Measurements from ENCODE around the gene UFC1. TPM values are rescaled to one million over a fixed set of nuclear protein-coding genes. Genes with fewer than 3 reads are reported as not detected.

Gene UFC1
- polyA plus RNA-seq, 1 experiment, result 89.4 TPM

- CTCF ChIA-PET, result no interaction called here
- DNase-seq (ENCODE audit: low read depth), result no peak
- TF ChIP-seq CTCF (IDR thresholded peaks at IDR 0.05; ENCODE audit: insufficient read depth, low read depth, low read length), result no peak
- Histone ChIP-seq H3K4me3 (ENCODE audit: low read depth, low read length) (no peak overlapping the region), H3K36me3 (ENCODE audit: control insufficient read depth, insufficient read depth, low read length) (peaks cover 15% of the 10 kb centered on the region), H3K27me3 (ENCODE audit: control insufficient read depth, insufficient read depth, low read length) (no peaks in the 10 kb centered on the region)
- POLR2A ChIA-PET, result no interaction called here
These were observed 6.9 kb downstream of the UFC1 start for GRCh38 chr1:161160671-161161145.

GRCh38 chr1:161161652-161162051, 7.9 kb downstream of the UFC1 start:
- no peak for TF ChIP-seq CTCF (IDR thresholded peaks at IDR 0.05; ENCODE audit: insufficient read depth, low read depth, low read length)
- POLR2A ChIA-PET, result no interaction called here
- DNase-seq (ENCODE audit: low read depth), result no peak
- CTCF ChIA-PET, result no interaction called here
- peaks cover 15% of the 10 kb centered on the region for H3K36me3 ChIP-seq (ENCODE audit: control insufficient read depth, insufficient read depth, low read length)
- no peak overlapping the region for H3K4me3 ChIP-seq (ENCODE audit: low read depth, low read length)
- H3K27me3 ChIP-seq (ENCODE audit: control insufficient read depth, insufficient read depth, low read length), result no peaks in the 10 kb centered on the region

DNA sequence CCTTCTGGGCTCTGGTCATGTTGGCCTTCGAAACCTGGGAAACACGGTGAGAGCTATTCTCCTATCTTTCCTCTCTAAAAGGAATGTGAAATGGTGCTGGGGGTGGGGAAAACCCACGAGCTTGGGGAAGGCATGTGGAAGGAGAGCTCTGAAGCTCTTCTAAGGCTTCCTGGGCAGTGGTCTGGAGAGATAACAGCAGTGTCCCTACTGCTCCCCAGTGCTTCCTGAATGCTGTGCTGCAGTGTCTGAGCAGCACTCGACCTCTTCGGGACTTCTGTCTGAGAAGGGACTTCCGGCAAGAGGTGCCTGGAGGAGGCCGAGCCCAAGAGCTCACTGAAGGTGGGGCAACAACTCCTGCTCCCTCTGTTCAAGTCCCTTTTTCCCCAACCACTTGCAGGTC, 8.3 kb downstream of the UFC1 start:
- no peak for DNase-seq (ENCODE audit: low read depth)
- Histone ChIP-seq H3K36me3 (ENCODE audit: control insufficient read depth, insufficient read depth, low read length) (peaks cover 12% of the 10 kb centered on the region), H3K27me3 (ENCODE audit: control insufficient read depth, insufficient read depth, low read length) (no peaks in the 10 kb centered on the region), H3K4me3 (ENCODE audit: low read depth, low read length) (no peak overlapping the region)
- no peak for TF ChIP-seq CTCF (IDR thresholded peaks at IDR 0.05; ENCODE audit: insufficient read depth, low read depth, low read length)
- CTCF ChIA-PET, result no interaction called here
- POLR2A ChIA-PET, result no interaction called here

GRCh38 chr1:161162806-161163205, 9.0 kb downstream of the UFC1 start:
- no peak overlapping the region for H3K4me3 ChIP-seq (ENCODE audit: low read depth, low read length)
- no peak for TF ChIP-seq CTCF (IDR thresholded peaks at IDR 0.05; ENCODE audit: insufficient read depth, low read depth, low read length)
- H3K36me3 ChIP-seq (ENCODE audit: control insufficient read depth, insufficient read depth, low read length), result peaks cover 12% of the 10 kb centered on the region
- ChIA-PET POLR2A (no interaction called here), CTCF (interaction anchor here (0.5 kb wide), 1 partner anchor 10 kb away, joined by 3 read pairs; no protein-coding TSS in a partner anchor)
- DNase-seq (ENCODE audit: low read depth), result no peak
- H3K27me3 ChIP-seq (ENCODE audit: control insufficient read depth, insufficient read depth, low read length), result no peaks in the 10 kb centered on the region

GRCh38 chr1:161163793-161164192, 10.0 kb downstream of the UFC1 start:
- TF ChIP-seq CTCF (IDR thresholded peaks at IDR 0.05; ENCODE audit: insufficient read depth, low read depth, low read length), result no peak
- Histone ChIP-seq H3K36me3 (ENCODE audit: control insufficient read depth, insufficient read depth, low read length) (peaks cover 9% of the 10 kb centered on the region), H3K4me3 (ENCODE audit: low read depth, low read length) (no peak overlapping the region), H3K27me3 (ENCODE audit: control insufficient read depth, insufficient read depth, low read length) (no peaks in the 10 kb centered on the region)
- POLR2A ChIA-PET, result no interaction called here
- CTCF ChIA-PET, result no interaction called here
- DNase-seq (ENCODE audit: low read depth), result no peak

All from BJ (cell line).